ENCODE data around the gene PLXDC1.

PLXDC1 gene

GRCh38 chr17:39151150-39151942, at the start of gene PLXDC1:
PLXDC1 (minus strand) TSS chr17:39151637; CDS start chr17:39151437, 200 bp downstream.
- no peak for DNase-seq (ENCODE audit: low spot score)

GRCh38 chr17:39200957-39201510, 49.6 kb upstream of the PLXDC1 start:
- no peak for DNase-seq (ENCODE audit: low spot score)

DNA sequence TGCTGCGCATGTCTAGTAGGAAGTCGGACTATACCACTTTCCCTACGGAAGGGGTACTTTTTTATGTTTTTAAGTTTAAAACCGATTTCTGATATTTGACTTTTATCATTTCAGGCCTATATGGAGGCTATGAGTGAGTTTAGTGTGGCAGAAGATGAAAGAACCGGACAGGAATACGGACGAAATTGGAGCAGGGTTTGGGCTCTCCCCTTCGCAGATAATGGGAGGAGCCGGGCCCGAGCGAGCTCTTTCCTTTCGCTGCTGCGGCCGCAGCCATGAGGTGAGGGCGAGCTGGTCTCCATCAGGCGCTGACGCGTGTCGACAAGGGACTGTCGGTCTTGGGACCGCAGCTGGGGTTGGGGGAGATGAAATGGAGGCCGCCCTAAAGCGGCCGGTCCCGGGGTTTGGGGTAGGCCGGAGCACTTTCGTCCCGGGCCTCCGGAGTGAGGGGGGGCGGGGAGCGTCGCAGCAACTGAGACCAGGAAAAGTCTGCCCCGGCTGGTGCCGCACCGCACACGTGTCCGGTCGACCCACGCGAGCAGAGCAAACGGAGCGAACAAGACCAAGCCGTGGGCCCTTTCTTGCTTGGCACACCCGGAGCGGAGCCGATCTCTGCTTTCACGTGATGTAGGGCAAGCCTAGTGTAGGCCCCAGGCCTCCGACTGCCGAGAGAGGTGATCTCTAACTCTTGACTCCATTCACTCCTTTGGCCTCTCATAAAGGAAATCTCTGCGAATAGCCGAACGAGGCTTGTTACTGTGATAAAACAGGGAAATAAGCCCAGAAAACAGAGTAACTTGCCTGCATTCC, 48.8 kb upstream of the PLXDC1 start, which contains the start of gene RPL19:
RPL19 (plus strand) TSS at position 214 of the 810 bp plus-strand sequence; CDS start at position 276, 62 bp downstream.
- peak; percentile 90 for DNase-seq (ENCODE audit: low spot score)

- peak; percentile 98 for DNase-seq (ENCODE audit: low spot score)
Measured at GRCh38 chr17:39199820-39200069, 48.3 kb upstream of the PLXDC1 start.

DNA sequence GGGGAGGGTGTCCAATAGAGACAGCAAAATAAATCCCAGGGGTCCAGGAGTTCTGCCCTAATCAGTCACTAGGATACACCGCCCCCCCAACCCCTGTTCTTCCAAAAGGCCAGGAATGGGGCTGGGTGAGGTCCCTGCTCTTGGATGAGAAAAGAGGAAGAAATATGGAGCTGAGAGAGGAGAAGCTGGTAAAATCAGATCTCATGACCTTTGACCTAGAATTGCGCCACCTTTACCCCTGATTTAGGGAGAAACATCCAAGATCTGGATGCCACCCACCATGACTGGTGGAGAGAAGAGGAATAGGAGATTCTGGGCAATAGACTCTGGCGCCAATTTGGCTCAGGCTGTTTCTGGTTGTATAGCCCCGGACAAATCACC, 46.7 kb upstream of the PLXDC1 start:
- DNase-seq (ENCODE audit: low spot score), result no peak

DNA sequence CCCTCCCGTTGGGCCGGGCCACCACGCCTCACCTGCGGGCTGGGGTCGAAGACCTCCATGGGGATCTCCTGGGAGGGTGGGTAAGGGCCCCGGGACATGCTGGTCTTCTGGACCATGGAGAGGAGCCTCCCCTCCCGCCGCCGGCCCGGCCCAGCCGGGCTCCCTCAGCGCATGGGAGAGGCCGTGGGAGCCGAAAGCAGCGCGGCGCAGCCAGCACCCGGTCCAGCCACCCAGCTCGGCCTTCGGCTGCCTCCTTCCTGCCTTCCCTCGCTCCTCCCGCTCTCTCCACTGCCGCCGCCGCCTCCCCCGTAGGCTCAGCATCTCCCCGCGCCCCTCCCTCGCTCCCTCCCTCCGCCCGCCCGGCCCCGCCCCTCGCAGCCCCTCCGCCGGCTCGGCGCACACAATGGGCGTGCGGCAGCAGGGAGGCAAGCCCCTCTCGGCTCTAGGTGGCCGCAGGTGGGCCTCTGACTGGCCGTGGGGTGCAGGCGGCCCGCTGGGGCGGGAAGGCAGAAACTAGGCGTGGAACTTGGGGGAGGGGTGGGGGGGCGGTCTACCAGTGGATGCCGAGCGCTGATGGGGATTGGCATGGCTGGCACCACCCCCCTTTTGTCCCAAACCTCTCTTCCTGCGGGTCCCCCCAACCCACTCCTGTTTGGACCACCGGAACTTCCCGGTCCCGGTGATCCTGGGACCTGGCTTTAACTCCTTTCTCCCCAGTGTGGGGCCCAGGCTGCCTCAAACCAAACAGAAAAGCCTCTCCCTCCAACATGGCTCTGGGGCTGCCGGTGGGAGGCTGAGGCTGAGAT, 46.1 kb upstream of the PLXDC1 start, which contains the start of gene CACNB1:
CACNB1 (minus strand) TSS at position 290 of the 806 bp plus-strand sequence; CDS start at position 116, 174 bp downstream.
- DNase-seq (ENCODE audit: low spot score), result peak; percentile 85

GRCh38 chr17:39196808-39197291, 45.4 kb upstream of the PLXDC1 start:
- peak; percentile 57 for DNase-seq (ENCODE audit: low spot score)

- DNase-seq (ENCODE audit: low spot score), result peak; percentile 31
Measured at GRCh38 chr17:39196241-39196807, 44.9 kb upstream of the PLXDC1 start.

GRCh38 chr17:39195568-39196160, 44.2 kb upstream of the PLXDC1 start:
- no peak for DNase-seq (ENCODE audit: low spot score)

DNA sequence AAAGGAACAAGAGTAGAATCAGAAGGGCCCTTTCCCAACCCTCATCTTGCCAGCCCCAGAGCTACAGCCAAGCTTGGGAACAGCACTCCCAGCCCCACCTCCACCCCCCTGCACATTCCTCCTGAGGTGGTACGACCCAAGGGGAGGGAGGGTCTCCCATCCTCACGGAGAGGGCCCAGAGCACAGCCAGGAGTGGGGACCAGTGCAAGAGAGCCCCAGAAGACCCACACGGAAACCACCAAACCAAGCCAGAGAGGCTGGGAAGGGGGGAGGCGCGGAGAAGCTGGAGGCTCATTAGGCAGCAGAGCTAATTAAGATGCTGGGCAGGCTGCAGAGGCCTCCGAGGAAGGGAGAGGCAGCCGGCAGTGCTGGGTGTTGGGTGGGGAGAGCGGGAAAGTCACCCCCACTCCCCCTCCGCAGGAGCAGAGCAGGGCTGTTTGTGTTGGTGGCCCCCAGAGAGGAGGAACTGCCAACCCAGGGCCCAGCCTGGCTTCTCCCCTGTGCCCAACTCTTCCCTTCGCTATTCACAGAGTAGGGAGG, 43.6 kb upstream of the PLXDC1 start:
- no peak for DNase-seq (ENCODE audit: low spot score)

- peak; percentile 85 for DNase-seq (ENCODE audit: low spot score)
Measured at GRCh38 chr17:39194089-39194984, 42.9 kb upstream of the PLXDC1 start.

GRCh38 chr17:39193346-39193745, 41.9 kb upstream of the PLXDC1 start:
- DNase-seq (ENCODE audit: low spot score), result no peak

- DNase-seq (ENCODE audit: low spot score), result no peak
Measured at GRCh38 chr17:39192901-39193300, 41.5 kb upstream of the PLXDC1 start.

- DNase-seq (ENCODE audit: low spot score), result no peak
Measured at GRCh38 chr17:39191750-39192510, 40.5 kb upstream of the PLXDC1 start.

DNA sequence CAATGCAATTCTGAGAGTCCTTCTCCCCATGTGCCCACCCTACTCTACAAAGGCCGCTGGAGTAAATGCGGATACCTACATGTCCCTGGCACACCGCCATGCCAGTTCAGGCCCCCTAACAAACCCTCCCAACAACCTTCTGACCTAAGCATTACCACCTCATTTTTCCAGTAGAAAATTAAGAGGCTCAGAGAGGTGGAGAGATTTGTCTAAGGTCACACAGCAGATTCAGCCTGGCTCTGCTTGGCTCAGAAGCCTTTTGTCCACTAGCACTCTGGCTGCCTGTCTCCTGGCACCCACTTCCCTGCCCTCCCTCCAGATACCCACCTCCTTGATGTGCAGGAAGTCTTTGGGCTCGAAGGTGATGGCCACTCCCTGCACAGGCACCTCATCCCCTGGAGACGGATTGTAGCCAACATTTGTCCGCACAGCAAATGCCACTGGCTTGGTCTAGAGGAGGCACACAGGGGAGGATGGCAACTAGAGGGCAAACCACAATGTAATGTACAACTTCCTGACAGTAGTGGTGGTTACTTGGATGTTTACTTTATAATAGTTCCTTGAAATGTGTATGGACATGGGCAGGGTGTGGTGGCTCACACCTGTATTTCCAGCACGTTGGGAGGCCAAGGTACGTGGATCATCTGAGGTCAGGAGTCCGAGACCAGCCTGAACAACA, 35.9 kb upstream of the PLXDC1 start:
- DNase-seq (ENCODE audit: low spot score), result no peak

- no peak for DNase-seq (ENCODE audit: low spot score)
Measured at GRCh38 chr17:39186481-39187002, 35.1 kb upstream of the PLXDC1 start.

DNA sequence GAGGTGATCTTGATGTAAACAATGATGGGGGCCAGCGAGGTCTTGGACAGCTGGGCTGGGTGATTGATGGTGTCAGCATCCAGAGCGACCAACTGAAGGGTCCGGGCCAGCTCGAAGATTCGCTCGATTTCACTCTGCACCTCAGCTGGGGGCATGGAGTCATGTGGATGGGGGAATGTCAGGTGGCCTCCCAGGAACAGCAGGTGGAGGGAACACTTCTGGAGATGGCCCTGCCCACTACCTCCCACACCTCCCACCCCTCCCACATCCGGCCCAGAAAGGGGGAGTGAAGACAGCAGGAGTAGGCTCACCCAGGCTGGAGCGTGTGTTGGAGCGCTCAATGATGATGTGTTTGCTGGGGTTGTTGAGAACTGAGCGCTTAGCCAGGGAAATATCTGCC, 32.3 kb upstream of the PLXDC1 start:
- DNase-seq (ENCODE audit: low spot score), result no peak

DNA sequence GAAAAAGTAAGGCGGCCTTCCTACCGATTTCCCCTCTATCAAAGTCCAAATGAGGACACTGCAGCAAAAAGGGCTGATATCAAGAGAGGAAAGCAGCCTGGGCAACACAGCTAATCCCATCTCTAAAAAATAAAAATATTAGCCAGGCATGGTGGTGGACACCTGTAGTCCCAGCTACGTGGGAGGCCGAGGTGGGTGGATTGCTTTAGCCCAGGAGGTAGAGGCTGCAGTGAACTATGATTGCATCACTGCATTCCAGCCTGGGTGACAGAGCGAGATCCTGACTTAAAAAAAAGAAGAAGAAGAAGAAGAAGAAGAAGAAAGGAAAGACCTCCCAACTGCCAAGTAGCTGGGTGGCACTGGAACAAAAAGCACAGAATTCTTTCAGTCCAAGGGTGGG, 31.6 kb upstream of the PLXDC1 start:
- DNase-seq (ENCODE audit: low spot score), result no peak
